Stimulated activated CD8-positive, alpha-beta memory T cell treated with anti-CD3 and anti-CD28 coated beads, Interleukin-7, amount 100 ng/mL, for 48 hours (primary cell): ENCODE data around the gene TNS3.

Source experiments
- DNase-seq, 2 donors: peaks; one replicate each; pipeline ENCODE4 v3.0.0-alpha.2; 2020; ENCODE audit warnings: low read depth in 1 of 2; ENCODE audit errors: extremely low read depth in 1 of 2

Gene TNS3

GRCh38 chr7:47297120-47297519 is 284.8 kb downstream of the TNS3 start:
- no peak for DNase-seq

GRCh38 chr7:47295606-47296005 is 286.3 kb downstream of the TNS3 start:
- no peak for DNase-seq

- DNase-seq, result no peak
Observed at GRCh38 chr7:47294556-47295222, 287.2 kb downstream of the TNS3 start.

GRCh38 chr7:47293884-47294555 is 287.9 kb downstream of the TNS3 start:
- no peak for DNase-seq

DNA sequence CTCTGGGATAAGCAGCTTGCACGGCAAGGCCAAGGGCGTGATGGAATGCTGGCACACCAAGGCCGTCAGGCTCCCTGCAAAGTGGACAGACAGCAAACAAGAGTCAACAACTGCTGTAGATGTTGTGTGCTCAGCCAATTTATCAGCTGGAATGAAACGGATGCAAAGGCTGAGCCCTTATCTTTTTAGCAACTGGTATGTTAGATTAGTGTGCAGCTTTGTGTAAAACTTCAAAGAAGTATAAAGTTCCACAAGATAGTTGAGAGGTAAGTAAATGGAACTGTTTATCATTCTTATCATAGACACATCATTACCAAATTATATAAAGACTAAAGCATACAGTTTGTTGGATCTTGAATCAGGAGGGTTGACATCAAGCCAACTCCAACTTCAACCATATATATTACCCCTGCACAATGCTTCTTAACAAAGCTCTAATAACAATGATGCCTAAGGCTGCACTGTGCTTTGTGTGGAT is 289.0 kb downstream of the TNS3 start:
- DNase-seq, result no peak

GRCh38 chr7:47291461-47292081 is 290.3 kb downstream of the TNS3 start:
- DNase-seq, result peak in 1 of 2 donors; percentile 19

- no peak for DNase-seq
Observed at GRCh38 chr7:47290867-47291266, 291.0 kb downstream of the TNS3 start.

GRCh38 chr7:47290466-47290865 is 291.4 kb downstream of the TNS3 start:
- no peak for DNase-seq

DNA sequence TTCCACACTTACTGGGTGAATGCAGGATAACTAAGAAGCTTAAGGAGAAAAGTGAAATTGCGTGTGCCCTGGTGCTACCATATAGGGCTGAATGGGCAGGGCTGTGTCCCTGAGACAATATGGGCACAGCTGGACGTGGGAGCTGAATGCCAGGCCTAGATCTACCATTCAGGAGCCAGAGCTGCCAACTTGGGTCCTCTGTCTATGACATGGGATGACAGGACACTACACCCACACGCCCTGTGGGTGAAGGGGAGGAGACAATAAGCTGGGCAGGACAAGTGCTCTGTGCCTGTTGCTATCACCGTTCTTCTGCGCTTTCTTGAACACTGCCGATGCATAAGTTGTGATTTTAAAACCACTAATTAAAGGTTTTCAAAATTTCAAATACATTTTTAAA is 293.9 kb downstream of the TNS3 start:
- DNase-seq, result no peak

GRCh38 chr7:47285860-47286491 is 295.9 kb downstream of the TNS3 start:
- DNase-seq, result no peak

- DNase-seq, result no peak
Observed at GRCh38 chr7:47284691-47285635, 296.9 kb downstream of the TNS3 start.

DNA sequence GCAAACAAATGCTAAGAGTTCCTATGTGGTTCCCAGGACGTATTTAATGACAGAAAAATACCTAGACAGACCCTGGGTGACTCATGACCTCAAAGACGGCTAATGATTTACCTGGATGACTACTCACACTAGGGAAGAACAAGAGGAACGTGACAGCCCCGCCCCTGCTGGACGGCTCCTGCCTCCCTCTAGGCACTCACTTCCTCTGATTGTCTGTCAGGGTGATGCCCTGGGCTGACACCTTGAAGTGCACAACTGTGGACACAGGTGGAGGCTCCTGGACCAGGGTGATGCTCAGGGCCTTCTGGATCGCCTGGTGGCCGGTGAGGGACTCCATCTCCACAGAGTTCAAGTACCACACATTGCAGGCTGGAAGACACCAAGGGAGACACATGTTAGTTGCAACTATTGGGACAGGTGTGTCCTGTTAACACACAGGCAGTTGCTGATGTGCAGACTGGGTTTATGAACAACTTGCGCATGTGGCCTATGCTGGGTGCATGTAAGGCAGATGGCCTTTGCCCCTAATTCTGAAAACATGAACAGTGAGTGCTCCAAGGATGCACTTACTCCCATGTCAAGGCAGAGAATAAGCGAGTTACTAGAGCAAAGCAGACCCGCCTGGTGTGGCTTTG is 298.3 kb downstream of the TNS3 start:
- no peak for DNase-seq

- no peak for DNase-seq
Observed at GRCh38 chr7:47282790-47283496, 299.0 kb downstream of the TNS3 start.

GRCh38 chr7:47281966-47282643 is 299.8 kb downstream of the TNS3 start:
- DNase-seq, result no peak

DNA sequence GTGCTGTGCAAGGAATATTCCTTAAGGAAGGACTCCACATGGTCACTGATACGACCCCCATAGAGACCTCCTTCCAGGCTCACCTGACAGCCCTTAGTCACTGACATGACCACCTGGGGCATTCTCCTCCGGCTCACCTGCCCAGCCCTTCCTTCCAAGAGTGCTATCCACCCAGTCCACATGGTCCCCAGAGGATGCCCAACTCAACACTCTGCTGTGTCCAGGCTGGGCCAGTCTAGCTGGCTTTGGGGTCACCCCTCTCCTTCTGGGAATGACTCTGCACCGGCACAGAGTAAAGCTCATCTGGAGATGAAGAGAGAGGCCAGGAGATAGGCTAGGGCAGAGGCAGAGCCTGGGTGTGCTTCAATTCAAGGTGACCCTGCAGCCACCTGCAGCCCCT is 300.8 kb downstream of the TNS3 start:
- DNase-seq, result no peak

DNA sequence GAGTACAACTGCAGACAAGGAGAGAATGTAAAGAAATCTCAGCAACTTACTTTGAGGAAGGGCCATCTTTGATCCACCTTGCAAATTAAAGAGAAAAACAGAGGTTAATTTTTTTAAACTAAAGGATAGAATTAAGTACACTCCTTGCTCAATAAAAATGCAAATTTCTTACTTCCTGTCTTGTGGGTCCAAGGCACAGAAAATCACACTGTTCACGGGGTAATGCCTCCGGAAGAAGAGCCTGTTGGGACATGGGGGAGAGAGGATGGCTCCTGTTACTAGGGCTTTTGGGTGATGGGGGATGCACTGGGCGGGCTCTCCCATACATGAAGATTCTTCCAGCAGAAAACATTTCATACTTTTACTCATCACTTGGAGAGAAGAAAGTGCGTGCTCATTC is 301.8 kb downstream of the TNS3 start:
- DNase-seq, result no peak

- no peak for DNase-seq
Observed at GRCh38 chr7:47278043-47278442, 303.9 kb downstream of the TNS3 start.

DNA sequence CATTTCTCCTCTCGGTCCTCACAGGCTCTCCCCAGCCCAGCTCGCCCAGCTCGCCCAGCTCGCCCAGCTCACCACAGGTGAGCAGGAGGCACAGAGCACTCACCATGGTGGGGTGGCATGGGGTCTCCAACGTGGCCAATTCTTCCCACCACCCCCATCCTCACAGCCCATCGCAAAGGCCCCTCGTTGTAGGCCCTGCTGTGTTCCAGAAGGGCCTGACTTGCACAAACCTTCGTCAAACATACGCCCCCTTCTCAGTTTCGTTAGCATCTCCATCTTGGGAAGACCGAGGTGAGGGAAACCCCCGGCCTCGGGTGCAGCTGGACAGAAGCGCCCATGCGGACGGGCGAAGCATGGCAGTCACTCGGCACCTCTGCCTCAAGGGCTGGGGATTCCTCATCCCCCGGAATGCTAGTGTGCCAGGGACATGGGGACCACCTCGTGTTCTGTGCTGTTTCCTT is 304.6 kb downstream of the TNS3 start:
- no peak for DNase-seq
